MM.1S (cell line): ENCODE data around the gene PSME3IP1.

Experiments used
- DNase-seq: peaks from one replicate; pipeline ENCODE4 v3.0.0-alpha.2; 2015
- H2AFZ ChIP-seq: fragments of 300-600 bp; sonication (generic); 2 replicates; pipeline ENCODE4 v1.6.0; 2016; ENCODE audit warnings: antibody characterized with exemption, low read length
- H3F3A ChIP-seq: fragments of 300-600 bp; sonication (generic); 2 replicates; pipeline ENCODE4 v1.6.1; 2016; ENCODE audit warnings: mild to moderate bottlenecking, antibody characterized with exemption, low read length, moderate library complexity, mixed read lengths; ENCODE audit not compliant: insufficient read depth
- H3K27ac ChIP-seq: fragments of 300-600 bp; sonication (generic); 2 replicates; pipeline ENCODE4 v1.5.1; 2016; ENCODE audit warnings: mild to moderate bottlenecking, low read length
- H3K27me3 ChIP-seq: fragments of 300-600 bp; sonication (generic); replicated peaks from 2 replicates; pipeline ENCODE4 v1.6.0; 2016; ENCODE audit warnings: low read length; ENCODE audit not compliant: insufficient read depth
- H3K36me3 ChIP-seq: fragments of 300-600 bp; sonication (generic); replicated peaks from 2 replicates; pipeline ENCODE4 v1.6.1; 2016; ENCODE audit warnings: mild to moderate bottlenecking, low read length, mixed read lengths; ENCODE audit not compliant: insufficient read depth
- H3K4me1 ChIP-seq: fragments of 300-600 bp; sonication (generic); 2 replicates; pipeline ENCODE4 v1.6.1; 2016; ENCODE audit warnings: low read length, mixed read lengths
- H3K4me2 ChIP-seq: fragments of 300-600 bp; sonication (generic); 2 replicates; pipeline ENCODE4 v1.6.0; 2016; ENCODE audit warnings: low read depth, low read length
- H3K4me3 ChIP-seq: fragments of 300-600 bp; sonication (generic); 2 replicates; pipeline ENCODE4 v1.5.1; 2016; ENCODE audit warnings: low read length, mixed read lengths
- H3K79me2 ChIP-seq: fragments of 300-600 bp; sonication (generic); 2 replicates; pipeline ENCODE4 v1.6.1; 2016; ENCODE audit warnings: mixed run types, low read length, mixed read lengths
- H3K9ac ChIP-seq: fragments of 300-600 bp; sonication (generic); 2 replicates; pipeline ENCODE4 v1.6.1; 2016; ENCODE audit warnings: low read length, mixed read lengths
- H3K9me2 ChIP-seq: fragments of 300-600 bp; sonication (generic); replicated peaks from 2 replicates; pipeline ENCODE4 v1.6.1; 2016; ENCODE audit warnings: mild to moderate bottlenecking, low read length, mixed read lengths; ENCODE audit not compliant: insufficient read depth
- H3K9me3 ChIP-seq: fragments of 300-600 bp; sonication (generic); replicated peaks from 2 replicates; pipeline ENCODE4 v1.6.1; 2016; ENCODE audit warnings: mild to moderate bottlenecking, low read length, mixed read lengths; ENCODE audit not compliant: insufficient read depth
- H4K20me1 ChIP-seq: fragments of 300-600 bp; sonication (generic); 2 replicates; pipeline ENCODE4 v1.6.1; 2016; ENCODE audit warnings: mild to moderate bottlenecking, low read length, moderate library complexity, mixed read lengths; ENCODE audit not compliant: insufficient read depth
- CTCF ChIP-seq: fragments of 300-600 bp; sonication (generic); IDR thresholded peaks from 2 replicates; pipeline ENCODE4 v1.5.1; 2016; ENCODE audit warnings: antibody characterized with exemption, low read length, mixed read lengths
- EZH2 ChIP-seq: fragments of 300-600 bp; sonication (generic); optimal IDR thresholded peaks from 2 replicates; pipeline ENCODE3; 2017; ENCODE audit warnings: low read depth, mild to moderate bottlenecking, antibody characterized with exemption, low read length, mixed read lengths
- EZH2phosphoT487 ChIP-seq: fragments of 300-600 bp; sonication (generic); IDR thresholded peaks from 2 replicates; pipeline ENCODE4 v1.6.1; 2018; ENCODE audit warnings: antibody characterized with exemption, low read length

PSME3IP1 gene

GRCh38 chr16:57138281-57138935 lies 47.4 kb downstream of the PSME3IP1 start:
- H3K36me3 ChIP-seq, result no peaks in the 10 kb centered on the region
- no peaks in the 10 kb centered on the region for H3K79me2 ChIP-seq
- no peak overlapping the region for H3K4me2 ChIP-seq
- no peak overlapping the region for H3K4me3 ChIP-seq
- no peak overlapping the region for H3K27ac ChIP-seq
- no peaks in the 10 kb centered on the region for H3K9me2 ChIP-seq
- H2AFZ ChIP-seq, result no peak overlapping the region
- H4K20me1 ChIP-seq, result no peaks in the 10 kb centered on the region
- H3K27me3 ChIP-seq, result no peaks in the 10 kb centered on the region
- H3K9ac ChIP-seq, result no peak overlapping the region
- peaks cover 14% of the 10 kb centered on the region for H3K4me1 ChIP-seq
- no peak for DNase-seq
- 0 out of 2 replicates have a peak, but pooled peaks cover 3% of the 10 kb centered on the region for H3F3A ChIP-seq
- TF ChIP-seq EZH2 (no peak), EZH2phosphoT487 (no peak), CTCF (no peak)
- no peaks in the 10 kb centered on the region for H3K9me3 ChIP-seq

GRCh38 chr16:57137566-57138273 lies 48.1 kb downstream of the PSME3IP1 start:
- H3K9me2 ChIP-seq, result no peaks in the 10 kb centered on the region
- H2AFZ ChIP-seq, result no peak overlapping the region
- H3K4me1 ChIP-seq, result peaks cover 14% of the 10 kb centered on the region
- H4K20me1 ChIP-seq, result no peaks in the 10 kb centered on the region
- no peak overlapping the region for H3K9ac ChIP-seq
- H3K9me3 ChIP-seq, result no peaks in the 10 kb centered on the region
- DNase-seq, result no peak
- H3K4me2 ChIP-seq, result no peak overlapping the region
- no peaks in the 10 kb centered on the region for H3K27me3 ChIP-seq
- H3K4me3 ChIP-seq, result no peak overlapping the region
- TF ChIP-seq EZH2phosphoT487 (no peak), EZH2 (no peak)
- H3K27ac ChIP-seq, result no peak overlapping the region
- H3K79me2 ChIP-seq, result no peaks in the 10 kb centered on the region
- H3F3A ChIP-seq, result 0 out of 2 replicates have a peak, but pooled peaks cover 3% of the 10 kb centered on the region
- no peaks in the 10 kb centered on the region for H3K36me3 ChIP-seq

- no peak for TF ChIP-seq CTCF
- no peak for TF ChIP-seq EZH2
- no peak for TF ChIP-seq EZH2phosphoT487
- no peaks in the 10 kb centered on the region for H3K9me2 ChIP-seq
- H3K9ac ChIP-seq, result no peak overlapping the region
- no peaks in the 10 kb centered on the region for H4K20me1 ChIP-seq
- no peaks in the 10 kb centered on the region for H3K9me3 ChIP-seq
- no peak overlapping the region for H3K4me3 ChIP-seq
- peaks cover 14% of the 10 kb centered on the region for H3K4me1 ChIP-seq
- no peaks in the 10 kb centered on the region for H3K27me3 ChIP-seq
- no peak overlapping the region for H2AFZ ChIP-seq
- H3K36me3 ChIP-seq, result no peaks in the 10 kb centered on the region
- 0 out of 2 replicates have a peak, but pooled peaks cover 3% of the 10 kb centered on the region for H3F3A ChIP-seq
- DNase-seq, result no peak
- H3K79me2 ChIP-seq, result no peaks in the 10 kb centered on the region
- H3K27ac ChIP-seq, result no peak overlapping the region
- H3K4me2 ChIP-seq, result no peak overlapping the region
These were observed 48.8 kb downstream of the PSME3IP1 start for GRCh38 chr16:57137043-57137442.

- peaks cover 14% of the 10 kb centered on the region for H3K4me1 ChIP-seq
- H3K4me2 ChIP-seq, result peak overlapping the region; percentile 85
- no peaks in the 10 kb centered on the region for H3K9me2 ChIP-seq
- H3K9me3 ChIP-seq, result no peaks in the 10 kb centered on the region
- no peaks in the 10 kb centered on the region for H4K20me1 ChIP-seq
- no peaks in the 10 kb centered on the region for H3K79me2 ChIP-seq
- H3F3A ChIP-seq, result 0 out of 2 replicates have a peak, but pooled peaks cover 3% of the 10 kb centered on the region
- H3K27me3 ChIP-seq, result no peaks in the 10 kb centered on the region
- DNase-seq, result peak; percentile 65
- H3K4me3 ChIP-seq, result peak overlapping the region; percentile 48
- H3K27ac ChIP-seq, result peak overlapping the region; percentile 68; the same call in 1 of the 2 replicates
- H2AFZ ChIP-seq, result peak overlapping the region; percentile 54
- no peak for TF ChIP-seq EZH2phosphoT487
- no peak for TF ChIP-seq EZH2
- no peak for TF ChIP-seq CTCF
- H3K36me3 ChIP-seq, result no peaks in the 10 kb centered on the region
- H3K9ac ChIP-seq, result peak overlapping the region; percentile 56
These were observed 50.9 kb downstream of the PSME3IP1 start for GRCh38 chr16:57134982-57135381.
